ENCODE data around the gene PLK5.

PLK5 gene

GRCh38 chr19:1486720-1487575, 36.9 kb upstream of the PLK5 start:
- Histone ChIP-seq H3K27me3 (peaks cover 40% of the 10 kb centered on the region), H3K36me3 (no peaks in the 10 kb centered on the region), H3K27ac (no peak overlapping the region), H3K4me1 (ENCODE audit: control insufficient read depth in 1 of 2, insufficient read depth in 1 of 2, low read depth in 1 of 2, low read length in 1 of 2) (peaks cover 13 to 21% of the 10 kb centered on the region in 2 experiments), H3K4me3 (ENCODE audit: low read depth in 1 of 2, low read length in 1 of 2) (no peak overlapping the region), H3K9me3 (peaks cover 8% of the 10 kb centered on the region)
- TF ChIP-seq CTCF (IDR thresholded peaks at IDR 0.05): no peak

- peaks cover 48% of the 10 kb centered on the region for H3K27me3 ChIP-seq
- TF ChIP-seq CTCF (IDR thresholded peaks at IDR 0.05): no peak
- H3K36me3 ChIP-seq: no peaks in the 10 kb centered on the region
- no peak overlapping the region for H3K4me3 ChIP-seq (ENCODE audit: low read depth in 1 of 2, low read length in 1 of 2)
- peaks cover 8% of the 10 kb centered on the region for H3K9me3 ChIP-seq
- H3K4me1 ChIP-seq (ENCODE audit: control insufficient read depth in 1 of 2, insufficient read depth in 1 of 2, low read depth in 1 of 2, low read length in 1 of 2): peaks cover 13 to 21% of the 10 kb centered on the region in 2 experiments
- no peak overlapping the region for H3K27ac ChIP-seq
Measured at GRCh38 chr19:1487576-1488281, 36.1 kb upstream of the PLK5 start.

GRCh38 chr19:1488282-1488601, 35.6 kb upstream of the PLK5 start:
- peaks cover 53% of the 10 kb centered on the region for H3K27me3 ChIP-seq
- H3K27ac ChIP-seq: no peak overlapping the region
- no peak for TF ChIP-seq CTCF (IDR thresholded peaks at IDR 0.05)
- H3K9me3 ChIP-seq: peaks cover 8% of the 10 kb centered on the region
- H3K4me1 ChIP-seq (ENCODE audit: control insufficient read depth in 1 of 2, insufficient read depth in 1 of 2, low read depth in 1 of 2, low read length in 1 of 2): peaks cover 13 to 21% of the 10 kb centered on the region in 2 experiments
- H3K4me3 ChIP-seq (ENCODE audit: low read depth in 1 of 2, low read length in 1 of 2): no peak overlapping the region
- no peaks in the 10 kb centered on the region for H3K36me3 ChIP-seq

DNA sequence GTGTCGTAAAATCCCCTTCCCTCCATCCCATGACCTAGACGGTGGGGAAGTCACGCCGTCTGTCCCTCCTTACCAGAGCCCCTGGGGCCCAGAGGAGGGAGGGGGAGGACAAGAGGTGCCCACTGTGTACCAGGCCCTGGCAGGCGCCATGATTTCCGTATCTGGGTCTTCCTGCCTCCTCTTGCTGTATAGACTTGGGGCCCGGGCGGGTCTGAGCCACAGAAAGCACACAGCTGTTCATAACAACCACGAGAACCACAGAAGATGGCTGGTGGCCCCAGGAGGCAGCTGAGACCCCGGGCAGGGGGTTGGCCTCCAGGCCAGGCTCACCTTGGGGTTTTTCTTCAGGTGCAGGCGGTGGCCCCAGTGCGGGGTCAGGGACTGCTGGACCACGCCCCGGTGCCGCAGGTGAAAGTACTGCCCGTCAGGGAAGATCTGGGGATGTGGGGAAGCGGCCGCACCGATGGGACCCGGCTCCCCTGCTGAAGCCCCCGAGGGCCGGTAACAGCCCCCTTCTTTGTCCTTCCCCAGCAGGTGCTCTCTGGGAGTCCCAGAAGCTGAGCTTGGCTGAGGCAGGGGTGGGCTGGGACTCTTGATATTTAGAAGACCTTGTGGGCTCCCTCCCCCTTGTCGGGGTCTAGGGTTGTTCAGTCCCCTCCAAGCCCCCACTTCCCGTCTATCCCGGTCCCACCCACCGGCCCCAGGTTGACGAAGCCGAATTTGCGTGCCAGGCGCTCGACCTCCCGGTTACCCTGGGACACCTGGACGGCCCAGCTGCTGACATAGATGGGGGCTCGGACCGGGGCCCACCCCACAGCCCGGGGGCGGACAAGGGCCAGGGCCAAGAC, 34.2 kb upstream of the PLK5 start:
- Histone ChIP-seq H3K9me3 (peaks cover 8% of the 10 kb centered on the region), H3K36me3 (no peaks in the 10 kb centered on the region), H3K4me3 (ENCODE audit: low read depth in 1 of 2, low read length in 1 of 2) (peak overlapping the region; percentile 61 to 68), H3K27me3 (peaks cover 67% of the 10 kb centered on the region), H3K4me1 (ENCODE audit: control insufficient read depth in 1 of 2, insufficient read depth in 1 of 2, low read depth in 1 of 2, low read length in 1 of 2) (peaks cover 13 to 21% of the 10 kb centered on the region in 2 experiments), H3K27ac (no peak overlapping the region)
- TF ChIP-seq CTCF (IDR thresholded peaks at IDR 0.05): no peak

DNA sequence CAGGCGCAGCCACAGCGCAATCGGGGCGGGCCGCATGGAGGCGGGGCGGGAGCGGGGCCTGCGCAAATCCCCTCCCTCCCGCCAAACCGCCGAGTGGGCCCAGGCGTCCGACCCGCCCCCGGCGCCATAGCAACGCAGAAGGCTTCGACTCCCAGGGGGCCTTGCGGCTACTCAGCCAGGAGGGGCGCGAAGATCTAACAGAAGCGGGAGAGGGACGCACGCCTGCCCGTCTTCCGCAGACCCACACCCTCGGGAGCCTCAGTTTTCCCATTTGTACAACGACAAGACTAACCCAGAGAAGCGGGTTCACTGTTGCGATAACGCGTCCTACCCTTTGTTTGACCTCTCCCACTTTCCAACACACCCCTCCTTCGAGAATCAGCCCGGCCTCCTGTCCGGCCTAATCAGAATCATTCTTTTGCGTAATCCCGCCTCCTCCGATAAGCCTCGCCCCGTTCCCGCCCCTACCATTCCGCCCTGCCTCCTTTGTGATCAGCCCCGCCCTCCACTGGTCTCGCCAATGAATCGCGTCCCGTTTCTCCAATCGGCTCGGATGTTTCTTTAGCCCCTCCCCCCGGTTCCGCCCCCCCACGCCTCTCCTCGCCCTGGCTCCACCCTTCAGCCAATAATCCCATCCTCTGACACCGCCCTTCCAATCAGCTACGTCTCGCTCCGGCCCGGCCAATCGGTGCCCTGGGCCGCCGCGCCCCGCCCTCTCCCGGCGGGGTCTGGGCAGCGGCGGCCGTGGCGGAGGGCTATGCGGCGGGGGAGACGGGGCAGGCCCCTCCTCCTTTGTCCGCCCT, 33.4 kb upstream of the PLK5 start, which contains the start of gene PCSK4:
Gene PCSK4 (minus strand): TSS at position 40 of the 803 bp plus-strand sequence. CDS start 4 bp downstream, at position 36.
- Histone ChIP-seq H3K4me1 (ENCODE audit: control insufficient read depth in 1 of 2, insufficient read depth in 1 of 2, low read depth in 1 of 2, low read length in 1 of 2) (peaks cover 13 to 21% of the 10 kb centered on the region in 2 experiments), H3K27ac (peak within 1 kb of the TSS; percentile 27), H3K4me3 (ENCODE audit: low read depth in 1 of 2, low read length in 1 of 2) (peak within 1 kb of the TSS; percentile 61 to 68), H3K36me3 (no peaks in the 10 kb centered on the region), H3K27me3 (peaks cover 67% of the 10 kb centered on the region), H3K9me3 (peaks cover 8% of the 10 kb centered on the region)
- no peak for TF ChIP-seq CTCF (IDR thresholded peaks at IDR 0.05)

Data from neutrophil (primary cell).